ENCODE measurements around the gene EFTUD2. TPM values are rescaled to one million over a fixed set of nuclear protein-coding genes. Genes with fewer than 3 reads are reported as not detected.

EFTUD2 gene
- total and polyA plus RNA-seq, 2 of the 4 experiments (the other 2 are of a cell fraction) = 72.5 to 126 TPM

DNA sequence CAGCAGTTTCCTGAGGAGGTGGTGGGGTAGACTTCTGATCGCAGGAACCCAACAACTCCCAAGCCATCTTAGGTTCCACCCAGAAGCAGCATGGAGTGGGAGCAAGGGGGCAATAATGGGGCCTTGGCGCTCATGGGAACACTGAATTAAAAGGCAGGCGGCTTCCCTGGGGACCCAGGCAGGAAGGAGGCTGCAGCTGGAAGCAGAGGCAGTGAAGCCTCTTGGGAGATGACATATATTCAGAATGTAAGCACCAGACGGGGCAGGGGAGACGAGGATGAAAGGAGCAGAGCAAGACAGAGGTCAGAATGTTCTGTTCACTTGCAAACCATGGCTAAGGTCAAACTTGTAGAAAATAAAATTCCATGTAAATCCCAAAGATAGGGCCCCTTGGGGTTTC lies 48.6 kb downstream of the EFTUD2 start:
- Histone ChIP-seq H2BK120ac (ENCODE audit: low read depth, low read length) (no peak overlapping the region), H4K91ac (ENCODE audit: insufficient read depth, low read depth, low read length) (no peak overlapping the region), H2BK15ac (ENCODE audit: low read depth, low read length) (no peak overlapping the region), H3K4me3 (ENCODE audit: insufficient read depth, low read depth, low read length) (no peak overlapping the region), H4K8ac (ENCODE audit: low read depth in 2 of 2, low read length in 2 of 2) (no peak overlapping the region), H3K9me3 (ENCODE audit: control insufficient read depth, insufficient read depth, low read length) (no peaks in the 10 kb centered on the region), H3K9ac (ENCODE audit: low read depth, low read length) (no peak overlapping the region), H2BK20ac (ENCODE audit: low read depth, low read length) (no peak overlapping the region), H3K18ac (ENCODE audit: low read depth, low read length) (no peak overlapping the region), H3K23ac (ENCODE audit: low read depth, low read length) (no peak overlapping the region), H3K9me1 (ENCODE audit: insufficient read depth, low read length) (peaks cover 7% of the 10 kb centered on the region), H3K27ac (ENCODE audit: insufficient read depth, low read length) (no peak overlapping the region), H3K79me1 (ENCODE audit: low read depth in 1 of 2, low read length in 2 of 2) (no peaks in the 10 kb centered on the region; a peak in 1 of 4 replicates), H2BK5ac (ENCODE audit: low read depth, low read length, poor library complexity, severe bottlenecking) (no peak overlapping the region), H3K14ac (replicated peaks; ENCODE audit: low read depth, low read length) (no peak overlapping the region), H2AFZ (replicated peaks; ENCODE audit: low read length, poor library complexity) (no peak overlapping the region), H2AK9ac (replicated peaks; ENCODE audit: low read depth, low read length, poor library complexity) (no peak overlapping the region), H3K56ac (ENCODE audit: extremely low read depth, insufficient read depth, low read length) (no peak overlapping the region), H2AK5ac (ENCODE audit: low read depth, low read length) (no peak overlapping the region), H3K4ac (ENCODE audit: low read depth, low read length) (no peak overlapping the region), H3K36me3 (ENCODE audit: control insufficient read depth, insufficient read depth, low read length) (peaks cover 45% of the 10 kb centered on the region), H3K4me1 (ENCODE audit: control insufficient read depth, insufficient read depth, low read length) (no peaks in the 10 kb centered on the region; the same call in 1 of the 2 replicates), H4K20me1 (ENCODE audit: insufficient read depth, low read length) (no peaks in the 10 kb centered on the region), H4K5ac (ENCODE audit: low read depth, low read length) (no peak overlapping the region), H3K4me2 (ENCODE audit: low read depth, low read length) (no peak overlapping the region), H3K27me3 (ENCODE audit: control insufficient read depth, insufficient read depth, low read length) (no peaks in the 10 kb centered on the region)
- intact Hi-C loops (cut with micrococcal nuclease) (no loop called here), in situ Hi-C loops (cut with MboI; ENCODE audit: low sequenced_read_pairs) (no loop called here), dilution Hi-C loops (cut with HindIII; ENCODE audit: low sequenced_read_pairs, unreplicated experiment) (no loop called here)
- ATAC-seq (ENCODE audit: low read depth) (no peak), DNase-seq (no peak)
- ChIA-PET POLR2A (ENCODE audit: unreplicated experiment) (no interaction called here), CTCF (no interaction called here)
- no peak for TF ChIP-seq RFX5 (IDR thresholded peaks at IDR 0.05; ENCODE audit: low read depth, low read length)
- TF ChIP-seq, protein P1, sequence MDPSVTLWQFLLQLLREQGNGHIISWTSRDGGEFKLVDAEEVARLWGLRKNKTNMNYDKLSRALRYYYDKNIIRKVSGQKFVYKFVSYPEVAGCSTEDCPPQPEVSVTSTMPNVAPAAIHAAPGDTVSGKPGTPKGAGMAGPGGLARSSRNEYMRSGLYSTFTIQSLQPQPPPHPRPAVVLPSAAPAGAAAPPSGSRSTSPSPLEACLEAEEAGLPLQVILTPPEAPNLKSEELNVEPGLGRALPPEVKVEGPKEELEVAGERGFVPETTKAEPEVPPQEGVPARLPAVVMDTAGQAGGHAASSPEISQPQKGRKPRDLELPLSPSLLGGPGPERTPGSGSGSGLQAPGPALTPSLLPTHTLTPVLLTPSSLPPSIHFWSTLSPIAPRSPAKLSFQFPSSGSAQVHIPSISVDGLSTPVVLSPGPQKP (IDR thresholded peaks at IDR 0.05; ENCODE audit: borderline replicate concordance, low read depth, low read length) = no peak
- TF ChIP-seq MAZ (IDR thresholded peaks at IDR 0.05; ENCODE audit: borderline replicate concordance, low read depth, low read length) = no peak
- no peak for TF ChIP-seq MXI1 (IDR thresholded peaks at IDR 0.05; ENCODE audit: borderline replicate concordance, low read depth, low read length)
- TF ChIP-seq CHD1 (IDR thresholded peaks at IDR 0.05; ENCODE audit: low read depth, low read length) = no peak
- TF ChIP-seq CTCF (conservative IDR thresholded peaks at IDR 0.05; ENCODE audit: low read depth, low read length) = no peak
- TF ChIP-seq MAFK (IDR thresholded peaks at IDR 0.05; ENCODE audit: low read depth, low read length) = no peak
- BruUV-seq (replicated peaks) = no TSS peak
- 91% methylated on average over 4 of the region's 5 CpGs; no CpG with 5 or more reads in 1 of the 2 experiments for WGBS, 2 experiments (ENCODE audit: extremely low coverage in 2 of 2, insufficient read length in 1 of 2)

All from IMR-90 (cell line).